GM12801 (cell line): ENCODE measurements around the gene ARHGEF2.

Source experiments
- TF ChIP-seq, protein P1 (sequence below): IDR thresholded peaks from one replicate; pipeline ENCODE4 v1.5.1; 2011; ENCODE audit warnings: control low read depth; ENCODE audit not compliant: insufficient read length; ENCODE audit errors: extremely low read depth

The ARHGEF2 gene

DNA sequence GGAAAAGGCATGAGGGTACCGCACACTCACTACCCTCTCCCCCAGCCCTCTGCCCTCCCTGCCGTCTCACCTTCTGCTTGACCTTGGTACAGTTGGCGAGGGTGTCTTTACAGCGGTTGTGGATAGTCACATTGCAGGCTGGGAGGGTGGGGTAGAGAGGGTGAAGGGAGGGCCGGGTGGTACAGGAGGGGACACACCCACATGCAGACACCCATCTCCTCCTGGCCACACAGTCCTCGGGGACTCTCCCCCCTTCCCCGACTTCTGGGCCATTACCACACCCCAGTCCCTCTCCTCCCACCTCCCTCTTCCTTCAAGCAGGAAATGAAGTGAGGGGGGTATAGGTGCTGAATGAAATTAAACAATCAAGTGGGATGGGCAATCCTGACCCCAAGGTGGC lies 11.6 kb downstream of the ARHGEF2 start:
- TF ChIP-seq, protein P1, sequence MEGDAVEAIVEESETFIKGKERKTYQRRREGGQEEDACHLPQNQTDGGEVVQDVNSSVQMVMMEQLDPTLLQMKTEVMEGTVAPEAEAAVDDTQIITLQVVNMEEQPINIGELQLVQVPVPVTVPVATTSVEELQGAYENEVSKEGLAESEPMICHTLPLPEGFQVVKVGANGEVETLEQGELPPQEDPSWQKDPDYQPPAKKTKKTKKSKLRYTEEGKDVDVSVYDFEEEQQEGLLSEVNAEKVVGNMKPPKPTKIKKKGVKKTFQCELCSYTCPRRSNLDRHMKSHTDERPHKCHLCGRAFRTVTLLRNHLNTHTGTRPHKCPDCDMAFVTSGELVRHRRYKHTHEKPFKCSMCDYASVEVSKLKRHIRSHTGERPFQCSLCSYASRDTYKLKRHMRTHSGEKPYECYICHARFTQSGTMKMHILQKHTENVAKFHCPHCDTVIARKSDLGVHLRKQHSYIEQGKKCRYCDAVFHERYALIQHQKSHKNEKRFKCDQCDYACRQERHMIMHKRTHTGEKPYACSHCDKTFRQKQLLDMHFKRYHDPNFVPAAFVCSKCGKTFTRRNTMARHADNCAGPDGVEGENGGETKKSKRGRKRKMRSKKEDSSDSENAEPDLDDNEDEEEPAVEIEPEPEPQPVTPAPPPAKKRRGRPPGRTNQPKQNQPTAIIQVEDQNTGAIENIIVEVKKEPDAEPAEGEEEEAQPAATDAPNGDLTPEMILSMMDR = no peak

DNA sequence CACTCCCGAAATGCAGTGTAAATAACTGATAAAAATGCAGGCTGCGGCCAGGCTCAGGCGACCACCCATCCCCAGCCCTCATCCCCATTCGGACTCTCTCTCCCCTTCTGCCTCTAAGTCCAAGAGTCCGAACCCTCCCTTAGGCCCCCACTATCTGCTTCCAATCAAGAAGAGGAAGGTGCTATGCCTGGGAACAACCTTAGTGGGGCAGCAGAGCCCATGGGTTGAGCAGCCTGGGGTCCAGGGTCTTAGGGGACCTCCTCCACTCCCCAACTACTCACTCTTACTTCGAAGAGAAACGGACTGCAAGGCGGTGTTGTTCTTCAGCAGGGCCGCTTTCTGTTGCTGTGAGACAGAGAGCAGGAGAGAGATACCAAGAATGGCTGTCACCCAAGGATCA lies 12.2 kb downstream of the ARHGEF2 start:
- TF ChIP-seq, protein P1 = no peak

DNA sequence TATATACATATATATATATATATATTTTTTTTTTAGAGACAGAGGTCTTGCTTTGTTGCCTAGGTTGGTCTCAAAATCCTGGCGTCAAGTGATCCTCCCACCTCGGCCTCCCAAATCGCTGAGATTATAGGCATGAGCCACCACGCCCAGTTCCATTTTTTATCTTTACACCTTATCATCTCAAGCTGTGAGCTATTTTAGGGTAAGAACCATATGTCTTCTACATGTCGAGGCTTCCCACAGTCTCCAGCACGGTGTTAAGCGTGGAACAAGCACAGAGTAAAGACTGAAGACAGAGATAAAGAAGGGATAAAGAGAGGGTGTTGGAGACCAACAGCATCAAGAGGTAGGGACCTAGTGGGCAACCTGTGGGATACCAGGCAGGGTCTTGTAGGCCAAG lies 14.2 kb downstream of the ARHGEF2 start:
- TF ChIP-seq, protein P1 = no peak

DNA sequence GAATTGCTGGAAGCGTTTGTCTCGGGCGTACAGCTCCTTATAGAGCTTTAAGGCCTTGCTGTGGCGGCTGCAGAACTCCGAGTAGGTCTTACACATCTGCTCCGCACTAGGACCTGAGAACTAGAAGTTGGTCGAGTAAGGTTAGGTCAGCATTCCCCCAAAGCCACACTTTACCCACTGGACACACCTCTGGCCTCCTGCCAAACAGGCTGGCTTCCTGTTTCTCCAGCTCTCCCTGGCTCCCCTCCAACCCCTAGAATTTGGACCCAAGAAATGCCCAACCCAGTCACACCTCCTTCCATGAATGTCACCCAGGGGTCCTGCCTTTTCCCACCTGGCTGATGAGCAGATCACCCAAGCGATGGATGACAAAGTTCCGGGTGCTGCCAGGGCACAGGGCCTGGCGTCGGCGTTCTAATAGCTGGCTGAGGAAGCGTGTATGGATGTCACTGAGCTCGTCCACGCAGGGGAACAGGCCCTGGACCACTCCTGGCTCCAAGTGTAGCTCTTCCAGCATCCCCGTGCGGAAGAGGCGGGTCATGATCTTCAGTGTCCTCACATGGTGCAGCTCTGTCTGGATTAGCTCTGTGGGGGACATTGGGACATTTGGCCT lies 15.6 kb downstream of the ARHGEF2 start:
- TF ChIP-seq, protein P1 = no peak

DNA sequence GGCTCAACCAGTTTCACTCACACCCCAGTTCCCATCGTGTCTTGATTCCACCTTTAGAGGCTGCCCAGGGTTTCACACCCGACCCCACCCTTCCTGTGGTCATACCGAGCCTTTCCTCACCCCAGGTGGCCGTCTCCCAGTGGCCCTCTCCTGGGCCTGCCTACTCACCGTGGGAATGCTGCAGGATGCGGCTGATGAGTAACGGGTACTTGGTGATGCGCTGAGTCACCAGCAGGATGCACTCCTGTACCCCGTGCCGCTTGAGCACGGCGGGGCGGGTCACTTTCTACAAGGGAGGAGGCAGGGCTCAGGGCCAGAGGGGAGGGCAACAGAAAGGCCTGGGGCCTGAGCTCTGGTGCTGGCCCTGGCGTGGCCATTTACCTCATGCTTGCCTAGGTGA lies 16.4 kb downstream of the ARHGEF2 start:
- TF ChIP-seq, protein P1 = no peak

- TF ChIP-seq, protein P1 = no peak
These were observed 18.1 kb downstream of the ARHGEF2 start for GRCh38 chr1:155960081-155960745.

DNA sequence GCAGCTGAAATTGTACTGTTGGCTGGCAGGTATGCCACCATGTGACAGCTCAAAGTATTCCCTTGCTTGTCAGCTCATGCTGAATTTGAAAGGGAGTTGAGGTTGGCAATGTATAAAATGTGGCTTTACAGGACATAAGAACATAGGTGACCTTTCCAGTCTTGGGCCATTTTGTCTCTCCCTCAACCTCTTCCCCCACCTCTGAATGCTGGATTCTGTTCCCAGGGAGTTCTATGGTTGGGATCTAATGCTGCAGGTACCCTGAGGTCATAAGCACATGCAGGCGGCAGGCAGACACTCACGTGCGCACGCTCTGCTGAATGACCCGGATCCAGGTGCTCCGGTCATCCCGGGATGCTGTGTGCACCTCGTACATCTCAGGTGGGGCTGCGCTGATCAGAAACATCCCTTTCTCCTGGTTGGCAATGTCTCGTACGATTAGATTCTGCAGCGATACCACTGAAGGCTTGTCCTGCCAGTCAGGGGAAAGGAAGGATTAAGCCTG lies 20.9 kb downstream of the ARHGEF2 start:
- TF ChIP-seq, protein P1 = no peak
